SJCRH30 (cell line): ENCODE results near the gene TRUB1. TPM values are rescaled to one million over a fixed set of nuclear protein-coding genes. Genes with fewer than 3 reads are reported as not detected.
"Not testable (repeated sequence)": the region's sequence is repeated elsewhere in the genome, so short reads cannot be mapped to it uniquely, and the experiment has no call there.

Source experiments
- DNase-seq, 2 experiments: peaks; one replicate each; pipeline ENCODE4 v3.0.0-alpha.2; 2015 to 2020
- H3K27ac ChIP-seq: fragments of 250-450 bp; sonication (Bioruptor Pico); 2 replicates; pipeline ENCODE4 v1.5.1; 2020; ENCODE audit warnings: mild to moderate bottlenecking, moderate library complexity
- H3K27me3 ChIP-seq: fragments of 250-450 bp; sonication (Bioruptor Pico); 2 replicates; pipeline ENCODE4 v1.5.1; 2020; ENCODE audit warnings: mild to moderate bottlenecking, moderate library complexity
- H3K36me3 ChIP-seq: fragments of 250-450 bp; sonication (Bioruptor Pico); 2 replicates; pipeline ENCODE4 v1.5.1; 2020; ENCODE audit warnings: mild to moderate bottlenecking, moderate library complexity
- H3K4me1 ChIP-seq: fragments of 250-450 bp; sonication (Bioruptor Pico); 2 replicates; pipeline ENCODE4 v1.5.1; 2020; ENCODE audit warnings: mild to moderate bottlenecking, moderate library complexity
- H3K4me3 ChIP-seq: fragments of 250-450 bp; sonication (Bioruptor Pico); 2 replicates; pipeline ENCODE4 v1.5.1; 2020; ENCODE audit warnings: mild to moderate bottlenecking, moderate library complexity
- H3K9me3 ChIP-seq: fragments of 250-450 bp; sonication (Bioruptor Pico); replicated peaks from 2 replicates; pipeline ENCODE4 v1.5.1; 2020; ENCODE audit warnings: mild to moderate bottlenecking, moderate library complexity
- total RNA-seq: library from RNA; depleted of rRNA; stranded (reverse); fragments of >200 nt; shearing (Covaris generic); gene quantifications from 2 replicates; pipeline ENCODE4 v1.2.3, GENCODE V29; 2014; rRNA removed

Gene TRUB1
- 24.4 and 29.7 TPM in 2 replicates for total RNA-seq

GRCh38 chr10:114937962-114938855 lies at the start of gene TRUB1:
Gene TRUB1 (plus strand): TSS chr10:114938195. CDS start chr10:114938254, 59 bp downstream.
- no peaks in the 10 kb centered on the region for H3K27me3 ChIP-seq
- H3K4me1 ChIP-seq = no peaks in the 10 kb centered on the region
- peak within 1 kb of the TSS; percentile 94 for H3K4me3 ChIP-seq
- H3K36me3 ChIP-seq = peaks cover 10% of the 10 kb centered on the region
- H3K27ac ChIP-seq = peak within 1 kb of the TSS; percentile 78
- no peaks in the 10 kb centered on the region for H3K9me3 ChIP-seq
- peak; percentile 92 to 94 for DNase-seq

GRCh38 chr10:114893251-114893650 lies 44.7 kb upstream of the TRUB1 start:
- peak; percentile 44 to 77 for DNase-seq
- Histone ChIP-seq H3K36me3 (no peaks in the 10 kb centered on the region), H3K27ac (no peak overlapping the region), H3K27me3 (no peaks in the 10 kb centered on the region), H3K9me3 (no peaks in the 10 kb centered on the region), H3K4me3 (peak overlapping the region; percentile 46), H3K4me1 (no peaks in the 10 kb centered on the region)

- Histone ChIP-seq H3K4me1 (no peaks in the 10 kb centered on the region), H3K36me3 (no peaks in the 10 kb centered on the region), H3K27ac (no peak overlapping the region), H3K27me3 (no peaks in the 10 kb centered on the region), H3K9me3 (no peaks in the 10 kb centered on the region), H3K4me3 (no peak overlapping the region)
- DNase-seq = no peak
Observed at GRCh38 chr10:114894911-114895310, 43.1 kb upstream of the TRUB1 start.

DNA sequence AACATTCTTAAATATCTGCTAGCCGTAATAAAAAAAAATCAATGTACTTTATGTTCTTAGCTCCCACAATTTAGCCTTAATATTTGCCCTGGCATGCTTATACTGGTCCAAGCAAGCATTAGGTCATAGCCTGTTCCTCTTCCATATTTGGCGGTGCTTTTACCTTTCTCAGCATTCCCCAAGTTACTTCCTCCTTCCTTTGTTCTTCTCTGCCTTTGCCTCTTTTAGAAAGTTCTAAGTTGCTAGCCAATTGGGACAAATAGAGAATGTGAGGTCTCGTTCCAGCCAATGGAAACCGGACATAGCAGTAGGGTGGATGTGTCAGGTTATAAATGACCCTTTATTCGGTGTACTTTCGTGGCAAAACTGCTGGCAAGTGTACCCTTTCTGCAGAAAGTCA lies 41.0 kb upstream of the TRUB1 start:
- H3K9me3 ChIP-seq, H3K27me3 ChIP-seq: not testable (repeated sequence)

DNA sequence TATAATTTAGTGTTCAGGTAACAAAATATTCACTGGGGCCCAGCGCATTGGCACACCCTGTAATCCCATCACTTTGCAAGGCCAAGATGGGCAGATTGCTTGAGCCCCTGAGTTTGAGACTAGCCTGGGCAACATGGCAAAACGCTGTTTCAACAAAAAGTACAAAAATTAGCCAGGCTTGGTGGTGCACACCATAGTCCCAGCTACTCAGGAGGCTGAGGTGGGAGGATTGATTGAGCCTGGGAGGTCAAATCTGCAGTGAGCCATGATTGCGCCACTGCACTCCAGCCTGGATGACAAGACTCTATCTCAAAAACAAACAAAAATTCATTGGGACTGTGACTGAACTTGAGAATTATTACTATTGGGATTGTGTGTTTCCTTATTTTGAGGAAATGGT lies 40.4 kb upstream of the TRUB1 start:
- no peaks in the 10 kb centered on the region for H3K27me3 ChIP-seq
- DNase-seq = no peak
- no peaks in the 10 kb centered on the region for H3K36me3 ChIP-seq
- no peak overlapping the region for H3K27ac ChIP-seq
- no peak overlapping the region for H3K4me3 ChIP-seq
- H3K9me3 ChIP-seq = no peaks in the 10 kb centered on the region
- no peaks in the 10 kb centered on the region for H3K4me1 ChIP-seq

More for the DNA sequence above, 41.0 kb upstream of the TRUB1 start:
- not testable (repeated sequence) for H3K4me3 ChIP-seq, DNase-seq, H3K4me1 ChIP-seq, H3K27ac ChIP-seq, H3K36me3 ChIP-seq

- DNase-seq = no peak
Observed at GRCh38 chr10:114899982-114900381, 38.0 kb upstream of the TRUB1 start.

GRCh38 chr10:114900658-114901057 lies 37.3 kb upstream of the TRUB1 start:
- no peaks in the 10 kb centered on the region for H3K4me1 ChIP-seq
- H3K4me3 ChIP-seq = no peak overlapping the region
- no peak overlapping the region for H3K27ac ChIP-seq
- H3K36me3 ChIP-seq = no peaks in the 10 kb centered on the region
- no peak for DNase-seq
- H3K27me3 ChIP-seq = no peaks in the 10 kb centered on the region
- H3K9me3 ChIP-seq = no peaks in the 10 kb centered on the region

More at GRCh38 chr10:114899982-114900381, 38.0 kb upstream of the TRUB1 start:
- no peaks in the 10 kb centered on the region for H3K27me3 ChIP-seq
- H3K4me1 ChIP-seq = no peaks in the 10 kb centered on the region
- no peaks in the 10 kb centered on the region for H3K9me3 ChIP-seq
- H3K36me3 ChIP-seq = no peaks in the 10 kb centered on the region
- no peak overlapping the region for H3K4me3 ChIP-seq
- no peak overlapping the region for H3K27ac ChIP-seq

- no peak for DNase-seq
- no peaks in the 10 kb centered on the region for H3K9me3 ChIP-seq
- no peaks in the 10 kb centered on the region for H3K36me3 ChIP-seq
- H3K4me1 ChIP-seq = no peaks in the 10 kb centered on the region
- H3K27ac ChIP-seq = no peak overlapping the region
- no peak overlapping the region for H3K4me3 ChIP-seq
- H3K27me3 ChIP-seq = no peaks in the 10 kb centered on the region
Observed at GRCh38 chr10:114902151-114902550, 35.8 kb upstream of the TRUB1 start.

- H3K9me3 ChIP-seq = no peaks in the 10 kb centered on the region
- H3K36me3 ChIP-seq = no peaks in the 10 kb centered on the region
- no peak overlapping the region for H3K27ac ChIP-seq
- no peak for DNase-seq
- no peak overlapping the region for H3K4me3 ChIP-seq
- no peaks in the 10 kb centered on the region for H3K27me3 ChIP-seq
- no peaks in the 10 kb centered on the region for H3K4me1 ChIP-seq
Observed at GRCh38 chr10:114905450-114905849, 32.5 kb upstream of the TRUB1 start.

- no peak overlapping the region for H3K4me3 ChIP-seq
- no peak for DNase-seq
- no peaks in the 10 kb centered on the region for H3K36me3 ChIP-seq
- no peaks in the 10 kb centered on the region for H3K9me3 ChIP-seq
- no peaks in the 10 kb centered on the region for H3K4me1 ChIP-seq
- H3K27ac ChIP-seq = no peak overlapping the region
- H3K27me3 ChIP-seq = no peaks in the 10 kb centered on the region
Observed at GRCh38 chr10:114906981-114907380, 31.0 kb upstream of the TRUB1 start.

DNA sequence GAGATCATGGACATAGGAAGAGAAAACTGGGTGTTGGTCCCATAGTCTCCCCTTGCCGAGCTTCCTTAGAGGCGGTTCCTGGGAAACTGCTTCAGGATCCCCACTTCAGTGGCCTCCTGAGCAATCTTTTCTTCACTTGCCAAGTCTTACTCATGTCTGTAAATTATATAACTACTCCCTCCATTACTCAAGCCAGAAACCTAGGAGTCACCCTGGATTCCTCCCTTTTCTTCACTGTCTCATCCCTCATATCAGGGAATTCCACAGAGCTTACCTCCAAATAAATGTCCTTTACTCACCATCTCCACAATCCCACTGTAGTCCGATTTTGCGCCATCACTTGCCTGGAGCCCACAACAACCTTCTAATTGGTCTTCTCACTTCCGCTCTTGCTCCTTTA lies 29.1 kb upstream of the TRUB1 start:
- no peak for DNase-seq
- Histone ChIP-seq H3K4me1 (no peaks in the 10 kb centered on the region), H3K9me3 (no peaks in the 10 kb centered on the region), H3K27ac (no peak overlapping the region), H3K27me3 (no peaks in the 10 kb centered on the region; the same call in 1 of the 2 replicates), H3K4me3 (no peak overlapping the region), H3K36me3 (no peaks in the 10 kb centered on the region)

DNA sequence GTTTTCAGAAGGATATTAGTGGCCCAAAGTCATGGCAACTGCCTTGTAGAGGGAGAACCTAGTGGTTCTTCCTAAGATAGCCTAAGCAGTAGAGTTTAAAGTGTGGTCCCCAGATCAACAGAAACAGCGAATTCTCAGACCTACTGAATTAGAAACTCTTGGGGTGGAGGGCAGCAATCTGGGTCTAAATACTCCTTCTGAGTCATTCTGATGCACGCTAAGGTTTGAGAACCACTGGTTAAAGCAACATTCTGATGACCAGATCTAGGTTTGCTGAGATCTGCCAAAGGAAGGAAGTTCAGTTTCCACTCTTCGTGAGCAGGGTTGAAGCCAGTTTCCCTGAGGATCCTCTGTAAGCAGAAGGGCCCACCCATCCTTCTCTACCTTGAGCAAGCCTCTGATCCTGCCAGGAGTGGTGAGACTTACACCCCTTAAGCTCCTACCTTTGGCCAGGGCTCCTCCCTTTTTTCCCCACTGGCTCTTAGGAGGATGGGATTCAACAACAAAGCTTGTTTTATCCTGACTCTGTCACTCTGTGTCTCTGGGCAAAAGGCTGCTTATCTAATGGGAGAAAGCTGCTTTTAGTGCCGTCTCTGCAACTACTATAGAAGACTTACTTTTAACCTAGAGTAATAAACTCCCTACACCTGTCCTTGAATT lies 26.8 kb upstream of the TRUB1 start:
- Histone ChIP-seq H3K36me3 (no peaks in the 10 kb centered on the region), H3K4me3 (no peak overlapping the region), H3K4me1 (no peaks in the 10 kb centered on the region), H3K9me3 (no peaks in the 10 kb centered on the region), H3K27me3 (no peaks in the 10 kb centered on the region; the same call in 1 of the 2 replicates), H3K27ac (no peak overlapping the region)
- no peak for DNase-seq

GRCh38 chr10:114911801-114912469 lies 26.1 kb upstream of the TRUB1 start:
- DNase-seq = no peak
- no peaks in the 10 kb centered on the region for H3K9me3 ChIP-seq
- no peak overlapping the region for H3K4me3 ChIP-seq
- H3K27me3 ChIP-seq = no peaks in the 10 kb centered on the region; the same call in 1 of the 2 replicates
- no peaks in the 10 kb centered on the region for H3K4me1 ChIP-seq
- H3K36me3 ChIP-seq = no peaks in the 10 kb centered on the region
- H3K27ac ChIP-seq = no peak overlapping the region

- no peaks in the 10 kb centered on the region for H3K9me3 ChIP-seq
- H3K4me3 ChIP-seq = no peak overlapping the region
- H3K27ac ChIP-seq = no peak overlapping the region
- H3K36me3 ChIP-seq = no peaks in the 10 kb centered on the region
- H3K4me1 ChIP-seq = no peaks in the 10 kb centered on the region
- H3K27me3 ChIP-seq = no peaks in the 10 kb centered on the region; the same call in 1 of the 2 replicates
- no peak for DNase-seq
Observed at GRCh38 chr10:114912470-114912859, 25.5 kb upstream of the TRUB1 start.

DNA sequence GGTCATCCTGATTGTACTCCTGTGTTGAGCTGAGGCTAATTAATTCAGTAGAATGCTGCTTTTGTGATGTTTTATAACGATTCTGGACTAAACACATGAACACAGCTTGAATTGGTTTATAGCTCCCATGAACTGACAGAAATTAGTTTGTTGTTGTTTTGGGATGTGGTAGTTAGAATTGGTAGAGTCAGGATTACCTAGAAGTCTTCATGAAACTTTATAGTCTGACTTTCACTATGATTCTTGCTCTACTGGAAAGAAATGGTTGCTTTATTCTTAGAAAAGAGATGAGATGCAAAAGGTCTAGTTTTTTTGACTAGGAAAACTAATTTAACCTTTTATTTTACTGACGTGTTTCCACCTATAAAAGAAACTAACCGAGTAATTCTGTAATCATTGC lies 23.4 kb upstream of the TRUB1 start:
- H3K4me1 ChIP-seq = no peaks in the 10 kb centered on the region
- no peak overlapping the region for H3K4me3 ChIP-seq
- H3K27me3 ChIP-seq = no peaks in the 10 kb centered on the region; the same call in 1 of the 2 replicates
- DNase-seq = no peak
- no peaks in the 10 kb centered on the region for H3K9me3 ChIP-seq
- no peaks in the 10 kb centered on the region for H3K36me3 ChIP-seq
- no peak overlapping the region for H3K27ac ChIP-seq
